ENCODE results near the gene PARD6A. TPM values are rescaled to one million over a fixed set of nuclear protein-coding genes. Genes with fewer than 3 reads are reported as not detected.
A peak's percentile ranks its signal among the peaks of the same experiment; 100 is the strongest.

Gene PARD6A
- 10 to 100 TPM; 11.3 to 22.8 (median 16.0) TPM for total RNA-seq

DNA sequence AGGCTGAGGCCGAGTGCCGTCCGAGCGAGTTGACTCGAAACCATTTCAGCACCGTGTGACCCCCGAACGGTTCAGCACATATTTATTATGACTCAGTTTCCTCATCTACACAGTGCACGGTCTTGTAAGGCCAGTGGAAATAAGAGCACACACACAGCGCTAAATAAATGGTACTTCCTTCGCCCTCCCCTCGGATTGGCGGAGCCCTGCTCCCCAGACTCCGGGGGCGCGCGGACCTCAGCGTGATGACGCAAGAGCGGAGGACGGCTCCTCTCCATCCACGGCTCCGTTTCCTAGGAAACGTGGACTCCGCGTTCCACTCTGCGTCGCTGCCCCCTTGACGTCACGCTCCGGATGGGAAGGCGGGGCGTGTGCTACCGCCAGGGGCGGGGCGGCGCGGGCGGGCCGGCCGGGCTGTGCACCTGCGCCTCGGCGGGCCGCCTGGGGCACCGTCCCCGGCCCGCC lies at the start of gene PARD6A:
Gene PARD6A, plus strand, starts transcription at position 397 of the 465 bp plus-strand sequence. CDS start 79 bp downstream, outside the sequence.
- Histone ChIP-seq H3K9me3 (no peaks in the 10 kb centered on the region), H3K4me1 (peaks cover 19 to 43% (median 34%) of the 10 kb centered on the region in 4 donors), H3K27ac (replicated peaks in 1 of 4) (peak within 1 kb of the TSS; percentile 95 to 99 (median 98)), H3K36me3 (peaks cover 0 to 53% (median 36%) of the 10 kb centered on the region in 4 donors), H3K4me3 (peak within 1 kb of the TSS; percentile 74 to 96 (median 85)), H3K27me3 (no peaks in the 10 kb centered on the region)
- intact Hi-C loops (cut with DNase I) = loop anchor here (5.0 kb wide), 1 partner anchor 147 kb away; the partner anchor contains the start of genes RANBP10 and TSNAXIP1
- under 1% methylated on average over 25 of the region's 48 CpGs for WGBS
- DNase-seq (ENCODE audit: extremely low spot score) = peak; percentile 98
- TF ChIP-seq POLR2A (IDR thresholded peaks at IDR 0.05; ENCODE audit: low read depth) (no peak), CTCF (IDR thresholded peaks at IDR 0.05) (peak in 1 of 3 experiments; percentile 17), EP300 (IDR thresholded peaks at IDR 0.05) (peak; percentile 7), POLR2AphosphoS5 (IDR thresholded peaks at IDR 0.05) (peak; percentile 60 to 63)

- H3K9me3 ChIP-seq = no peaks in the 10 kb centered on the region
- DNase-seq (ENCODE audit: extremely low spot score) = no peak
- WGBS = 90% methylated on average over 10 of the region's 10 CpGs
- no peaks in the 10 kb centered on the region for H3K27me3 ChIP-seq
- intact Hi-C loops (cut with DNase I) = no loop called here
- TF ChIP-seq POLR2A (IDR thresholded peaks at IDR 0.05; ENCODE audit: low read depth) = no peak
- TF ChIP-seq CTCF (IDR thresholded peaks at IDR 0.05) = no peak
- TF ChIP-seq POLR2AphosphoS5 (IDR thresholded peaks at IDR 0.05) = no peak
- no peak for TF ChIP-seq EP300 (IDR thresholded peaks at IDR 0.05)
- no peaks in the 10 kb centered on the region for H3K4me1 ChIP-seq
- no peak overlapping the region for H3K27ac ChIP-seq (replicated peaks in 1 of 4)
- H3K4me3 ChIP-seq = no peak overlapping the region
- peaks cover 16 to 83% (median 74%) of the 10 kb centered on the region in 4 donors for H3K36me3 ChIP-seq
Measured at GRCh38 chr16:67613808-67614207, 47.0 kb upstream of the PARD6A start.

DNA sequence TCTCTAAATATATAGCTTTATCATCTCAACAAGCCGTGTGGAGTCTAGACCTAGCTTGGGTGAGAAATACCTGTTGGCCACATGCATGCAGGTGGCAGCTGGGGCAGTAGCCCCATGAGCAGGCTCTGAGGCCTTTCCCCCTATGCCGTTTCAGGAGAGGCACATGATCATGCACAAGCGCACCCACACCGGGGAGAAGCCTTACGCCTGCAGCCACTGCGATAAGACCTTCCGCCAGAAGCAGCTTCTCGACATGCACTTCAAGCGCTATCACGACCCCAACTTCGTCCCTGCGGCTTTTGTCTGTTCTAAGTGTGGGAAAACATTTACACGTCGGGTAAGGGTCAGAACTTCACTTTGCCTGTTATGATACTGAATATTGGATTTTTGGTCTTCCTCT lies 32.5 kb upstream of the PARD6A start:
- H3K4me3 ChIP-seq = no peak overlapping the region
- no peaks in the 10 kb centered on the region for H3K9me3 ChIP-seq
- H3K4me1 ChIP-seq = peaks cover 6 to 13% (median 11%) of the 10 kb centered on the region in 4 donors
- peaks cover 43 to 97% (median 91%) of the 10 kb centered on the region in 4 donors for H3K36me3 ChIP-seq
- no peaks in the 10 kb centered on the region for H3K27me3 ChIP-seq
- DNase-seq (ENCODE audit: extremely low spot score) = no peak
- intact Hi-C loops (cut with DNase I) = no loop called here
- no peak overlapping the region for H3K27ac ChIP-seq (replicated peaks in 1 of 4)
- WGBS = 91% methylated on average over 14 of the region's 14 CpGs
- TF ChIP-seq EP300 (IDR thresholded peaks at IDR 0.05) (no peak), CTCF (IDR thresholded peaks at IDR 0.05) (no peak), POLR2A (IDR thresholded peaks at IDR 0.05; ENCODE audit: low read depth) (no peak)

- H3K4me1 ChIP-seq = peaks cover 6 to 17% (median 12%) of the 10 kb centered on the region in 4 donors
- DNase-seq (ENCODE audit: extremely low spot score) = no peak
- H3K27me3 ChIP-seq = no peaks in the 10 kb centered on the region
- TF ChIP-seq POLR2A (IDR thresholded peaks at IDR 0.05; ENCODE audit: low read depth) (no peak), EP300 (IDR thresholded peaks at IDR 0.05) (no peak), CTCF (IDR thresholded peaks at IDR 0.05) (no peak), POLR2AphosphoS5 (IDR thresholded peaks at IDR 0.05) (no peak)
- H3K4me3 ChIP-seq = no peak overlapping the region
- H3K27ac ChIP-seq (replicated peaks in 1 of 4) = peak overlapping the region in 3 of 4 donors; percentile 0 to 49 (median 23)
- WGBS = 42% methylated on average over 7 of the region's 7 CpGs
- intact Hi-C loops (cut with DNase I) = loop anchor here (5.0 kb wide), 1 partner anchor 70 kb away; the partner anchor contains the start of gene CTCF
- peaks cover 52 to 100% (median 85%) of the 10 kb centered on the region in 4 donors for H3K36me3 ChIP-seq
- H3K9me3 ChIP-seq = no peaks in the 10 kb centered on the region
Measured at GRCh38 chr16:67632415-67633172, 28.2 kb upstream of the PARD6A start.
